ENCODE data around the gene KHDC3L.

- TF ChIP-seq POLR2A (IDR thresholded peaks at IDR 0.05) = no peak
- TF ChIP-seq CTCF (IDR thresholded peaks at IDR 0.05) = no peak
Observed at GRCh38 chr6:73340048-73340447, 22.4 kb upstream of the KHDC3L start.

Measured in lower leg skin (tissue), 3 donors.